ENCODE results near the gene EPS8.

EPS8 gene

DNA sequence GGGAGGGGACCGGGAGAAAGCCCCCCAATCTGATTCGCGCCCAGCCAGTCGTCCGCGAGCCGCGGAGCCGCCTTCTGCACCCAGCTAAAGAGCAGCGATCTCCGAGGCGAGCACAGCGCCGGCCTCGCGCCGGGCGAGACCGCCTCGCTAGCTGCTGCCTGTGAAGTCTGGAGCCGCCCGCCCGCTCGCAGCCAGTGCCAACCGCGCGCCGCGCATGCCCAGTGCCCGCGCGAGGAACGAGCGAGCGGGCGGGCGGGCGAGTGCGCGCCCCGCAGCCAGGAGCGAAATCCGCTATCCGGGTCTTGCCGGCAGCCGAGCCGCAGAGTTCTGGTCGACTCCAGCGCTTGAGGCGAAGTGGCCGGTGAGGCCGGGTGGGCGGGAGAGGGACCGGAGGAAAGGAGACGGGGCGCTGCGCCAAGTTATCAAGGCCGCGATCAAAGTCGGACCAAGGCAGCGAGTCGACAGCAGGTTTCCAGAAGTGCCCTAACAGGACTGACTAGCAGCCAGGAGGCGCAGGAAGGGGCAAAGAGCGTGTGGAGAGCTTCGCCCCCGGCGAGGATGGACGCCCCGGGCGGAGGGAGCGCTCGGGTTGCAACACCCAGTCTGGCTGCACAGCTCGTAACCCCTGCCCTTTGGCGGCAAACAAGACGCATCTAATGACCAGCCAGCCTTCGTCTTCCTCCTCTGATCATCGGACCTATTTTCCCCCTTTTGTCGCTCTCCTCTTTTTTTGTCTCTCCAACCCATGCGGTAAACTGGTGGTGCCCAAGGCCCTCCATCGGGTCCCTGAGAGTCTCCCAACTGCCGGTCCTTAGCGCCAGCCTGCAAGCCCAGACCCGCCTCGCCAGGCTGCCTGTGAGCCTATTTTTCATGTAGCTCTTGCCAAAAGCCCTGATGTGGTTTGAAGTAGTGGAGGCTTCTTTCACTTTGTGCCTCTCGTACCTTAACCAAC is at the start of gene EPS8:
Gene EPS8 (minus strand): TSS at position 169 of the 952 bp plus-strand sequence. CDS start 106,437 bp downstream, outside the sequence.
- peak; percentile 98 for DNase-seq (ENCODE audit: low spot score)

DNA sequence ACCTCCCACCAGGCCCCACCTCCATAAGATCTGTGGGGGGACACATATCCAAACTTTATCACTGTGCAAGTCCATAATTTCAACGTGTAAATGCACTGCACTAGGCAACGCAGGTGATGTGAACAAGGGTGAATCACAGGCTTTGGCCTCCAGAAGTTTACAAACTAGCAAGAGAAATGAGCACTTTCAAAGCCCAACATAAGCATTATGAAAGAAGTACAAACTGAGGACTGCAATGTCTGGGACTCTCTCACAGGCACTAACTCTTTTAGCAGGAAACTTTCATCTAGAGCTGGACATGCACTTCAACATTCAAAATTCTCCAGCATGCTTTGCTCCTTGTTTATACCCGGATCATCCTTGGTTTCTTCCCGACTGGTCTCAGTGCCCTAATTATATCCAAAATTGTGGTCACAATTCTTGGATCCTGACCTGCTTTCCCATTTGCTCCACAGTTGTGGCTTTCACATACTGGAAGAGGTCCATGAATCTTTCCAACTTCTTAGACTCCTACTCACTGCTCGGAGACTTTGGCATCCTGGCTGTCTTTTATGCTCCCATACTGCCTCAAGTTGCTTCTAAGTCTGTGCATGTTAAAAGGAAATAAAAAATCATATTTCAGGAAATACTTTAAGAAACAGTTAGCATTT is 48.1 kb upstream of the EPS8 start:
- DNase-seq (ENCODE audit: low spot score): no peak

DNA sequence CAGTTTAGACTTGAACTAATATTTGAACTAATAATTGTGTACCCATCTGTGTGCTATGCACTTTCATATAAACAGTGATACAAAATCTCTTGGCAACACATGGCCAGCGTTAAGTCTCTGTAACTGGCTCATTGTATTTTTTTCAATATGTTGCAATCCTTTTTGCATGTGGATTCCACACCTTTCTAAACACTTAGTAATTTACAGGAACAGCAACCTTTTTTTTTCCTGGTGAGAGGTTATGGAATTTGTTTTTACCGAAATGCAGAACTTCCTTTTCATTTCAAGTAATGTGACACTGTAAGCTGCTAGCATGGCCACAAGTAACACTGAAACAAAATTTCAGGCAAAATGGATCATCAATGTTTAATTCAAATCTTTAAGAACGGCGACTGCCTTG is 45.4 kb upstream of the EPS8 start:
- no peak for DNase-seq (ENCODE audit: low spot score)

DNA sequence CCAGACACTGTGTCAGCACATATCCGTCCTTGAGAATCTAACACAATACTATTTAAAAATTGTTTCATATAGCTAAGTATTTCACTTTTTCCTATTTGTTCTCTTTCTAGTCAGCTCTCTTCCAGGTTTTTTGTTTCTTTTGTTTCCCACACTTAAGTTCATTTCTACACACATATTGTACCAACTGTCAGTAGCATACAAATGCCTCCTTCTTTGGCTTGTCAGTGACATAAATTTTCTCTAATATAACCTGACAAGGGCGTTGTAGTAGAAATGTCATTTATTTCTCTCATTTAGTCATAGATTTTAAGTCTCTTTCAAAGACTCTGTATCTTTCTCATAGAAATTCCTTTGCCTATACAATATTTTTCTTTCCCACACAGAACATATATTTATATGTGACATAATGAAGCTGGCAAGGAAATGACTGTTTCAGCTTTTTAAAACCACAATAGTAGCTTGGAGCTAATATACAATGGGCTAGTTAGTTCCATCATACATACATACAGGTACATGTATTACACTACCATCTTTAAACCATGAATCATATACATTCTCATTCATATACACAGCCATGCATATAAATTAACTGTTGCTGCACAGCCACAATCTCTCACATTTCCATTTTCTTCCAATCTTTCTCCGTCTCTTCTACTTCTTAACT is 42.3 kb upstream of the EPS8 start:
- DNase-seq (ENCODE audit: low spot score): no peak

DNA sequence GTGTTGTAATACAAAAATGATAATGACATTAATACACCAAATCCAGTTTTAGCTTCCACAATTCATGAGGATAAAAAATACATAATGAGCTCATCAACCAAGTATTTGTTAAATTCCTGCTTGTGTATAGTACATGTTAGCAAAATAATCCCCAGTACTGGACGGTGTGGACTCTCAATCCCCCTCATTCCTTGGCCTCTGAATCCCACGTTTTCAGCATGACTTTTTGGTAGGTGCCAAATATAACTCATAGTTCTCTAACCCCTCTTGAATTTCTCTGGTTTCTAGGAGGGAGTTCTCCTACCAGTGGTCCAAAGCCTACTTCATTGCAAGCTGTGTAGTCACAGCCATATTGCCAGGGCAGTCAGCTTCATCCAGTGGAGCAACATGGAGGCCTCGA is 41.4 kb upstream of the EPS8 start:
- no peak for DNase-seq (ENCODE audit: low spot score)

DNA sequence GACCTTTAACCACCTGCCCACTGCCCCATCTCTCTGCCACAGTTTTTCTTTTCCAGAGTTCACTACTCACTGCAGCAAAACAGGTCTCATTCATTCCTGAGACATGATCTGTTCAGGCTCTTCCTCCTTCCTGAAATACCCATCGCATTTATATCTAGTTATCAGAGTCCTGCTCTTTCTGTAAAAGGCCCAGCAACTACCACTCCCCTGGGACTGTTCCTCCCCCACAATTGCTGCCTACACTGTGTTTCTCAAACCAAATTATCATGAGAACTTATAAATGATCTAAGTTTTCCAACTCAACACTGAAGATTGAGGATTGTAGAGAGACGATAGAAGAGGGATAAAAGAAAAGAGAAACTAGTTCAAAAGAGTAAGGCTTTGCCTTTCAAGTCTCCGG is 40.8 kb upstream of the EPS8 start:
- no peak for DNase-seq (ENCODE audit: low spot score)

DNA sequence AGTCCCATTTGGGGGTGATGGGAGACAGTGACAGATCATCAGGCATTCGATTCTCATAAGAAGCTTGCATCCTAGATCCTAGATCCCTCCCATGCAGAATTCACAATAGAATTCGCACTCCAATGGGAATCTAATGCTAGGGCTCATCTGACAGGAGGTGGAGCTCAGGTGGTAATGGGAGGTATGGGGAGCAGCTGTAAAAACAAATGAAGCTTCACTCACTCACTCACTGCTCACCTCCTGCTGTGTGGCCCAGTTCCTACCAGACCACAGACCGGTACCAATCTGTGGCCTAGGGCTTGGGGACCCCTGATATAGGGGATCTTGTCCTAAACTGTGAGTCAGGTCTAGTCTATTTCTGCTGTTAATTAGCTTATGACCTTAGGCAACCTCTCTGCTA is 40.1 kb upstream of the EPS8 start:
- DNase-seq (ENCODE audit: low spot score): no peak

DNA sequence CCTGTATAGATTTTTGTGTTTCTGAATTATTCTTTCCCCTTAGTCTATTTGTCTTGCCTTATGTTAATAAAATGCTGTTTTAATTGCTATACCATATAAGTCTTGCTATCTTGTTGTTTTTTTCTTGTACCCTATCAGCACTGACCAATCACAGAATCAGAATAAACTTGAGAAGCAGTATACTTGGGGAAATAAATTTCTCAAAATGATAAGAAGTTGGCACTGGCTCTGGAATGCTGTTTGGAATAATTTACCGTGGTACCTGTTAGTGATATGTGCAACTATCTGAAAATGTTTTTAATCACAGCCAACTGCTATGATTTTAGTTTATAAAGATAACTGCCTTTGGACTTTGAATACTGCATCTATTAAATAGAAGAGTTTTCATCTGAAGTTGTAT is 37.9 kb upstream of the EPS8 start:
- DNase-seq (ENCODE audit: low spot score): no peak

DNA sequence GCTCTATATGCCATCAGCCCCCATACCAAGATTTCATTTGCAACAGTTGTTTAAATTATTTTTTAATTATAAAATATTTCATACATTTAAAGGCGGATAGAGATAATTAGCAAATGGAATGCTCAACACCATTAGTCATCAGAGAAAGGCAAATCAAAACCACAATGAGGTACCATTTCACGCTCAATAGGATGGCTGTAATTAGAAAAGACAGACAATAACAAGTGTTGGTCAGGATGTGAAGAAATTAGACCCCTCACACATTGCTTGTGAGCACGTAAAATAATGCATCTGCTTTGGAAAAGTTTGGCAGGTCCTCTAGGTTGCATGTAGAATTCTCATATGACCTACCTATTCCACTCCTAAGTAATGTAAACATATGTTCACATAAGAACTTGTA is 35.3 kb upstream of the EPS8 start:
- DNase-seq (ENCODE audit: low spot score): no peak

DNA sequence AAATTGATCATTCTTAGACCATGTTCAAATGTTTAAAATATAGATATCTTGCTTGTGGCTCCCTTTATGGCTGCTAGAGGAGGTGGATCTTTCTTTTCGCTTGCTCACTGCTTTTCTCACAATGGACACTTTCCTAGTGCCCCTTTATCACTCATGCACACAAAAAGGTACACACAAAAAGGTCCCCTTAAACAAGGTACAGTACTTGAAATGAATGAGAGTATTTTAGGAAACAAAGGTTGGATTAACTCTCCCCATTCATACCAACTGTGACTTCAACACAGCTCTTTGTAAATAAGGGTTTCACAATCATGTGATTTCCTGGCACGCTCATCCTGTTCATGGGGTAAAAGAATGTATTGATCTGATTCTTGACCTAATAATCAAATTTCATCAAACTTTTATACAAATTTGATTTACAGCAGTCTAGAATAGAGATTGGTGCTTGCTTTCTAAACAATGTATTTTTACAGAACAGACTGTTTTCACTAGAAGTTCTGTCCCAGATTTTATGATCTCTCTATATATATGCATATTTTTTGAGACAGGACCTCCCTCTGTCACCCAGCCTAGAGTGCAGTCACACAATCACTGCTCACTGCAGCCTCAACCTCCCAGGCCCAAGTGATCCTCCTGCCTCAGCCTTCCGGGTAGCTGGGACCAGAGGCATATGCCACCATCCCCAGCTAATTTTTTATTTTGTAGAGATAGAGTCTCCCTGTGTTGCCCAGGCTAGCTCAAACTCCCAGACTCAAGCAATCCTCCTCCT is 34.4 kb upstream of the EPS8 start:
- no peak for DNase-seq (ENCODE audit: low spot score)

DNA sequence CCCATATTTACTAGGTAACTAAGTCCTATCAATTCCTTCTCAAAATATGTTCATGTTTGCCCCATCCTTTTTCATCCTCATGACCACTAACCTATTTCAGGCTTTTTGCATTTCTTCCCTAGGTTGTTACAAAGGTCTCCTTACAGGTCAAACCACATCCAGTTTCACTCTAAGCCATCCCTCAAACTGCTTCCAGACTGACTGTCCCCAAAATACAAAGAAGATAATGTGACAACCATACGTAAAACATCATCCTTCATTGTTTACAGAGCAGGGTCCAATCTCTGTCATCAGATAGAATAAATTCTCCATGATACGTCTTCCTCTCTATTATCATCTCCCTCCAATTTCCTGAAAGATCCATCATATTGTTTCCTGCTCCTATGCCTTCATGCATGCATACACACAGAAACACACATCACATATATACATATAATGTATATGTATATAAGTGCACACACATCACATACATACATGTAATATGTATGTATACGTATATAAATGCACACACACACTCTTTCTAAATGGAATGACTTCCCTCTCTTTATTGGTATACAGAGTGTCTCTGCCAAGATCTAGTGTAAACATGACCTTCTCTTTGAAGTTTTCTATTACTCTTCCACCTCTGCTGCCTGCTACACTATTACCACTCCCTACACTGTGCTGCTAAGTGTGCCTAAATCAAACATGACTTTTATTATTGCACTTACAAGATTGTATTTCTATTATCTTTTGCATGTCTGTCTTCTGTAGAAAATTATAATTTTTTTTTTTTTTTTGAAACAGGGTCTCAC is 30.7 kb upstream of the EPS8 start:
- no peak for DNase-seq (ENCODE audit: low spot score)

DNA sequence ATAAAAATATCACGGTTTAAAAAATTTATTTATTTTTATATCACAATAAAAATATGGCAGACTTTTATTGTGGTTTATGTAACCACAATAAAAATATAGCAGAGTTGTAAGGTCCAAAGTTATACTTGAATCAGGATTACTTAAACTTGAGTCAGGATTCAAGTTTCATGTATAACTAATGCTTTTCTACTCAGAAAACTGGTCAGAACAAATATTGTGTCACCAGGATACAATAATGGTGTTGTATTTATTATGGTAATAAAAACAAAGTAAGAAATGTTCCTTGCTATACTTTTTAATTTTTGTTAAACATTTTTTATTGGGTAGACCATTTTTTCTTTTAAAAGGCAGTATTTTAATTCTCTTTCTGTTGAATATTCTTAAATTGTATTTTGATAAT is 29.2 kb upstream of the EPS8 start:
- no peak for DNase-seq (ENCODE audit: low spot score)

DNA sequence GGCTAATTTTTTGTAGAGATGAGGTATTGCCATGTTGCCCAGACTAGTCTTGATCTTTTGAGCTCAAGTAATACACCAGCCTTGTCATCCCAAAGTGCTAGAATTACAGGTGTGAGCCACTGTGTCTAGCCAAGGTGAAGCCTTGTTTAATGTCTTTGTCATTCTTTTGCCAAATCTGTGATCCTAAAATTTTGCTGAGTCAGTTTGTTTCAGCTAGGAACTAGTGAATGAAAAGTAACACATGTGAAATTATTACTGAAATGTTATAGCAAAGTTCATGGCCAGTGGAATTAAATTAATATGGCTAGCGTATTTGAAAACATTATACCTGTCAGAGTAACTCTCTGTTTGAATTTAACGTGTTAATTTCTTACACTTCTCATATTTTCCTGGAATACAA is 26.5 kb upstream of the EPS8 start:
- DNase-seq (ENCODE audit: low spot score): no peak

DNA sequence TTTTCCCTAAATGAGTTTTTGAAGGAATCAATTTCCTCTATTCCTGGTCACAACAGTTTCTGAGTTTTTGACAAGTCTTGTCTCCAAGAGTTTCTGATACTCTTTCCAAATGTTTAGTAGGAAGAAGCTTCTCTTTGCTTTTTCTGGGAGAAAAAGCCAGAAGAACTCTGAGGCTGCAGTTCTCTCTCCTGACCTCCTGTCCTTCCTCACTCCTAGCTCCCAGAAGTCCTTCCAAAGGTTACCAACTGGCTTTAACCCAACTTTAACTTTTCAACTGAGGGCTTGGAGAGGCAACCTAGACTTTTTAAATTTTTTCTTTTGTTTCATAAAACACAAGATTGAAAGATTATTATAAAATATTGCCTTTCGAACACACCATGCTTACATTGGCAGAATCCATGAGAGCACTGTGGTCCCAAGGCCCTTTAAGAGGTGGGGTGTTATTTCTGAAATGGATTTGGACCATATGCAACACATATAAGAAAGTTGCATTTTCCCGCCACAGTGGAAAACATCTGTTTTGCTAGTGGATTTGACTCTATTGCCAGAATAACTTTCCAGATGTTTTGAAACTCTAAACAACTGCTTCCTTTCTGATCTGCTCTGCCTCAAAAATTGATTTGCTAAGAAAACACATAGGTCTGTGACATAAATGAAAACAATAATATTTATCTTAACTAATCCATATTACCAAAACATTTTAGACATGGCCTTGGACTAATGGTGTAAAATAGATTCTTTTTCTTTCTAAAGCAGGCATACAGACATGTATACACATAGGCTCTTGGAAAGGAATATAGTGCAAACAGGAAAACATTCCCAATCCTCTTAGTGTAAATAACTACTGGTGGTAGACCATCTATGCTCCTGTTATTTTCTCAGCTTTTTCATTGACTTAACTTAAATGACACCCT is 22.3 kb upstream of the EPS8 start:
- DNase-seq (ENCODE audit: low spot score): no peak

DNA sequence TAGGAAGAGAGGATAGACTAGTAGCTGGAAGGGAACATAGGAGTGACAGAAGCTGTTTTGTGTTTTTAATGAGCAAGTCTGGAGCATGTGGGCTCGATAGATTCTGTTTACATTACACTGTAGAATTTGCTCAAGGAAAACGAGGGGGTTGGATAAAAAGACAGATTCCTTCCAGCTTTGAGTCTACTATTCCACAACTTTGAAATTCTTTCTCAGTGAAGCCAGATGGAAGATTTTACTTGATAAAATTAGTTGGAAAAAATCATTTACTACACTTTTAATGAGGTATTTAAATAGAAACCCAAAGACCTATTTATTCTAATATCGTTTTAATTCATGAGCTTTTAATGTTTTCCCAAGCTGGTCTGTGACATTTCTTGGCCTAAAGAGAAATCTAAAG is 19.5 kb upstream of the EPS8 start:
- DNase-seq (ENCODE audit: low spot score): no peak

DNA sequence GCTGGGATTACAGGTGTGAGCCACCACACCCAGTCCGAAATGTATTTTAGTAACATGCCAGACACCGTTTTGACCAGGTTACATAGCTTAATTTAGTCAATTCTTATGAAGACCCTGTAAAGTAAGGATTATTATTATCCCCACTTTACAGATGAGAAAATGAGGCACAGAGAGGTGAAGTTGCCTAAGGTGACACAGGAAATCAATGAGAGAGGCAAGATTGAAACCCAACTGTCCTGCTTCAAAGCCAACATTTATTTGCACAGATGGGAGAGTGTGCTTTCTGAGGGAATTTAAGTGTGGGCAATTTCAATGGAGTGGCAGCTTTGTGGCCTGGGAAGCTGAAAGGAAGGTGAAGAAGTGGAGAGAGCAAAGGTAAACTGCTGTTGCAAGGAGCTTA is 19.1 kb upstream of the EPS8 start:
- no peak for DNase-seq (ENCODE audit: low spot score)

DNA sequence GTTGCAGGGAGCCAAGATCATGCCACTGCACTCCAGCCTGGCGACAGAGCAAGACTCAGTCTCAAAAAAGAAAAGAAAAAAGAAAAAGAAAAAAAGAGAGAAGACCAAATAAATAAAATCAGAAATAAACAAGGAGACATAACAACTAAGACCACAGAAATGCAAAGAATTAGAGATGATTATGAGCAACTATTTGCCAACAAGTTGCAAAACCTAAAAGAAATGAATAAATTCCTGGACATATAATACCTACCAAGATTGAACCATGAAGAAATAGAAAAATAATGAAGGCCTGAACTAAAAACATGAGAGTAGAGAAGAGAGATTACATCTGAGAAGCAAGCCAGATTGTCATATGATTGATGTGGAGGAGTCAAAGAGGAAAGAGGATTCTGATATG is 17.6 kb upstream of the EPS8 start:
- DNase-seq (ENCODE audit: low spot score): no peak

DNA sequence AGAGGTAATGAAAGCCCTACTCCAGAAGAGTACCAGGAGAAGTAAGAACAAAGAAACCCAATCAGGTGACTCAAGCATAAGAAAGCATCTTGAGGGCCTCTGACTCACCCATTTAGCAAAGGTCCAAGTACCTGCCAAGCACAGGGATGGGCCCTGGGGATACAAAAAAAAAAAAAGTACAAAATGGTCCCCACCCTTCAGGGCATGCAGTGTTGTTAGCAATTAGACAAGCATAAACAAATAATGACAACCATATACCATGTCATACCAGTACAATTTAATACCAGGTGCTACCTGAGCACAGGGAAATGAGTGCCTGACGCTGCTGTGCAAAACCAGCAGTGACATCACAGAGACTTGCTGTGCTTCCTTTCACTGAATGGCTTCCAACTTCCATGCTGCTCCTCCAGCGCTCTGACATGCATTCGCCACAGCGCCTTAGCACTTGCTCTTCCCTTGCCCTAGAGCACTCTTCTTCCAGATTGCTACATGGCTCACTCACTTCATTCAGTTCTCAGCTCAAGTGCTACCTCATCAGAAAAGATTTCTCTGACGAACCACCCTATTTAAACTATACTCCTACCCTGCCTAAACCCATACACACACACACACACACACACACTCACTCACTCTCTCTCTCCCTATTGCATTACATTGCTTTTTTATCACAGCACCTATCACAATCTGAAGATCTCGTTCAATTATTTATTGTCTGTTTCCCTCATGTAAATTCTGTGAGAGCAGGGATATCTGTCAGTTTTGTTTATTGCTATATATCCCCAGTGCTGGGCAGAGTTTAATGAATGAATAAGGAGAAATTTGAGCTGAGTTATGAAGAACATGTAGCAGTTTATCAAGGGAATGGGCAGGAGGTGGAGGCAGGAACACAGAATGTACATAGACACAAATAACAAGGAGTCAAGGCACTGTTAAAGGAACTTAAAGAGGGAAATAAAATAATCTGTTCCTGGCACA is 12.9 kb upstream of the EPS8 start:
- no peak for DNase-seq (ENCODE audit: low spot score)

DNA sequence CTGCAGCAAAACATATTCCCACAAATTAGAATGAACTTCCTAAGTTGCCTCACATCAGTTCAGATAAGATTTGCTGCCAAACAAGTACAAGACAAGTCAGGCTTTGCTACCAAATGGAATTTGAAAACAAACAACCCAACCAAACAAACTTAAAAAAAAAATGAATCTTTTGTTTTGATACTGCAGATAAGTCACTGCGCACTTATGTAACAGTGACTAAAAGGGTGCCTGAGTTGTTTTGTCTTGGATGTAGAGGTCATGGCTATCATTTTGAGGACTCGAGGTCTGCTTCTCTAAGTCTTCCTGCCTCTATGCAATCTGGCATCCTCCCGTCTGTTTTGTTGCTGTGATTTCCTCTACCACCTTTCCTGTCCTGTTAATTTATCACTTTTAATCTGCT is 11.1 kb upstream of the EPS8 start:
- no peak for DNase-seq (ENCODE audit: low spot score)
